ENCODE measurements around the gene CWH43. TPM values are rescaled to one million over a fixed set of nuclear protein-coding genes. Genes with fewer than 3 reads are reported as not detected.
"Not testable (repeated sequence)": the region's sequence is repeated elsewhere in the genome, so short reads cannot be mapped to it uniquely, and the experiment has no call there.

CWH43 gene
- total RNA-seq, 4 donors from 2014 or later = not detected

GRCh38 chr4:49036528-49036927, 50.5 kb downstream of the CWH43 start:
- Histone ChIP-seq H3K4me1 (no peaks in the 10 kb centered on the region), H3K4me3 (no peak overlapping the region), H3K27ac (no peak overlapping the region), H3K36me3 (no peaks in the 10 kb centered on the region), H3K27me3 (no peaks in the 10 kb centered on the region), H3K9me3 (peaks cover 0 to under 1% (median 0%) of the 10 kb centered on the region in 4 donors)
- 33 to 44% methylated on average over 3 of the region's 3 CpGs for WGBS, 2 donors
- DNase-seq (ENCODE audit: low spot score in 2 of 2) = no peak
- no peak for TF ChIP-seq EP300 (IDR thresholded peaks at IDR 0.05)
- TF ChIP-seq, protein P1, sequence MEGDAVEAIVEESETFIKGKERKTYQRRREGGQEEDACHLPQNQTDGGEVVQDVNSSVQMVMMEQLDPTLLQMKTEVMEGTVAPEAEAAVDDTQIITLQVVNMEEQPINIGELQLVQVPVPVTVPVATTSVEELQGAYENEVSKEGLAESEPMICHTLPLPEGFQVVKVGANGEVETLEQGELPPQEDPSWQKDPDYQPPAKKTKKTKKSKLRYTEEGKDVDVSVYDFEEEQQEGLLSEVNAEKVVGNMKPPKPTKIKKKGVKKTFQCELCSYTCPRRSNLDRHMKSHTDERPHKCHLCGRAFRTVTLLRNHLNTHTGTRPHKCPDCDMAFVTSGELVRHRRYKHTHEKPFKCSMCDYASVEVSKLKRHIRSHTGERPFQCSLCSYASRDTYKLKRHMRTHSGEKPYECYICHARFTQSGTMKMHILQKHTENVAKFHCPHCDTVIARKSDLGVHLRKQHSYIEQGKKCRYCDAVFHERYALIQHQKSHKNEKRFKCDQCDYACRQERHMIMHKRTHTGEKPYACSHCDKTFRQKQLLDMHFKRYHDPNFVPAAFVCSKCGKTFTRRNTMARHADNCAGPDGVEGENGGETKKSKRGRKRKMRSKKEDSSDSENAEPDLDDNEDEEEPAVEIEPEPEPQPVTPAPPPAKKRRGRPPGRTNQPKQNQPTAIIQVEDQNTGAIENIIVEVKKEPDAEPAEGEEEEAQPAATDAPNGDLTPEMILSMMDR (IDR thresholded peaks at IDR 0.05) = no peak
- TF ChIP-seq POLR2A (IDR thresholded peaks at IDR 0.05) = no peak

DNA sequence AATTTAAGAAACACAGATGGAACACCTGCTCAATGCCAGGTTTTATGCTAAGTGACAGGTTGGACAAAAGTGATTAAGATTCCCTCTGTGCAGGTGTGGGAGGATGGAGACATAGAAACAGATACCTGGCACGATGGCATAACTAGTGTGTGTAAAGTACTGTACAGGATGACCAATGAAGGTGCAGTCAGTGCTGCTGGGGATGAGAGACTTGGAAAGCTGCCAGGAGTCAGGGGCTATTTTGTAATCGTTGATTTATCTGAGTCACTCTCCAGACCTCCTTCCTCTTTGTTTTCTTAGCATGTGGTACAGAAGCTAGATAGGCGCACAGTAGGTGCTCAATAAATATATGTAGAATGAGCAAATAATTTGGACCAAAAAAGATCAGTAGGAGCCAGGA, 58.2 kb downstream of the CWH43 start:
- H3K9me3 ChIP-seq = peaks cover 0 to 4% (median 0%) of the 10 kb centered on the region in 4 donors
- no peaks in the 10 kb centered on the region for H3K36me3 ChIP-seq
- 68 to 73% methylated on average over 3 of the region's 3 CpGs for WGBS, 2 donors
- no peak overlapping the region for H3K4me3 ChIP-seq
- H3K4me1 ChIP-seq = no peaks in the 10 kb centered on the region
- H3K27ac ChIP-seq = no peak overlapping the region
- no peaks in the 10 kb centered on the region for H3K27me3 ChIP-seq
- no peak for DNase-seq (ENCODE audit: low spot score in 2 of 2)
- TF ChIP-seq, protein P1 (IDR thresholded peaks at IDR 0.05) = no peak
- TF ChIP-seq EP300 (IDR thresholded peaks at IDR 0.05) = no peak
- TF ChIP-seq POLR2A (IDR thresholded peaks at IDR 0.05) = no peak

DNA sequence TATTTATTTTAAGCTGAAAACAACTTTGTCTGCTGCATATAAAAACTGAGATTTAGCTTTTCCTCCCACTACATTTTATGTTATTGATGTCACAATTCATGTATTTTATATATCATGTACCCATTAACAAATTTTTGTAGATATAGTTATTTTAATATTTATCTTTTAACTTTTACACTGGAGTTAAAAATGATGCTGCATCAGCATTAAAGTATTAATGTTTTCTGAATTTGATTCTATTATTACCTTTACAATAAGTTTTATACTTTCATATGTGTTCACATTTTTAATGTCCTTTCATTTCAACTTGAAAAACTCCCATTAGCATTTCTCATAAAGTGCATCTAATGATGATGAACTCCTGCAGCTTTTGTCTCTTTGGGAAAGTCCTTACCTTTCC, 72.2 kb downstream of the CWH43 start:
- no peaks in the 10 kb centered on the region for H3K27me3 ChIP-seq
- TF ChIP-seq, protein P1 (IDR thresholded peaks at IDR 0.05) = no peak
- TF ChIP-seq EP300 (IDR thresholded peaks at IDR 0.05) (no peak), POLR2A (IDR thresholded peaks at IDR 0.05) (no peak)
- H3K4me3 ChIP-seq = no peak overlapping the region
- no peaks in the 10 kb centered on the region for H3K4me1 ChIP-seq
- H3K9me3 ChIP-seq = peaks cover 0 to 38% (median 5%) of the 10 kb centered on the region in 4 donors
- H3K36me3 ChIP-seq = no peaks in the 10 kb centered on the region
- DNase-seq (ENCODE audit: low spot score in 2 of 2) = no peak
- no peak overlapping the region for H3K27ac ChIP-seq

- Histone ChIP-seq H3K4me3 (no peak overlapping the region), H3K27ac (no peak overlapping the region), H3K9me3 (peaks cover 0 to 18% (median 3%) of the 10 kb centered on the region in 4 donors), H3K36me3 (no peaks in the 10 kb centered on the region), H3K27me3 (no peaks in the 10 kb centered on the region), H3K4me1 (no peaks in the 10 kb centered on the region)
- DNase-seq (ENCODE audit: low spot score in 2 of 2) = no peak
- 31 to 43% methylated on average over 2 of the region's 2 CpGs for WGBS, 2 donors
- TF ChIP-seq EP300 (IDR thresholded peaks at IDR 0.05) (no peak), POLR2A (IDR thresholded peaks at IDR 0.05) (no peak)
- TF ChIP-seq, protein P1 (IDR thresholded peaks at IDR 0.05) = no peak
Measured at GRCh38 chr4:49063670-49064069, 77.6 kb downstream of the CWH43 start.

DNA sequence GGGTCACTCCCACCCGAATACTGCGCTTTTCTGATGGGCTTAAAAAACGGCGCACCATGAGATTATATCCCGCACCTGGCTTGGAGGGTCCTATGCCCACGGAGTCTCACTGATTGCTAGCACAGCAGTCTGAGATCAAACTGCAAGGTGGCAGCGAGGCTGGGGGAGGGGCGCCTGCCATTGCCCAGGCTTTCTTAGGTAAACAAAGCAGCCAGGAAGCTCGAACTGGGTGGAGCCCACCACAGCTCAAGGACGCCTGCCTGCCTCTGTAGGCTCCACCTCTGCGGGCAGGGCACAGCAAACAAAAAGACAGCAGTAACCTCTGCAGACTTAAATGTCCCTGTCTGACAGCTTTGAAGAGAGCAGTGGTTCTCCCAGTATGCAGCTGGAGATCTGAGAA, 86.1 kb downstream of the CWH43 start:
- H3K4me3 ChIP-seq; H3K9me3 ChIP-seq; H3K27ac ChIP-seq; DNase-seq (ENCODE audit: low spot score in 2 of 2); H3K36me3 ChIP-seq; H3K4me1 ChIP-seq; H3K27me3 ChIP-seq: not testable (repeated sequence)
- WGBS, 2 donors = 74 to 84% methylated on average over 11 of the region's 11 CpGs

- H3K9me3 ChIP-seq = peaks cover 0 to 51% (median 0%) of the 10 kb centered on the region in 4 donors
- 58 to 61% methylated on average over 7 of the region's 7 CpGs for WGBS, 2 donors
- not testable (repeated sequence) for H3K4me3 ChIP-seq; H3K27ac ChIP-seq; H3K4me1 ChIP-seq; H3K36me3 ChIP-seq; H3K27me3 ChIP-seq; DNase-seq (ENCODE audit: low spot score in 2 of 2)
Measured at GRCh38 chr4:49091883-49092282, 105.8 kb downstream of the CWH43 start.

DNA sequence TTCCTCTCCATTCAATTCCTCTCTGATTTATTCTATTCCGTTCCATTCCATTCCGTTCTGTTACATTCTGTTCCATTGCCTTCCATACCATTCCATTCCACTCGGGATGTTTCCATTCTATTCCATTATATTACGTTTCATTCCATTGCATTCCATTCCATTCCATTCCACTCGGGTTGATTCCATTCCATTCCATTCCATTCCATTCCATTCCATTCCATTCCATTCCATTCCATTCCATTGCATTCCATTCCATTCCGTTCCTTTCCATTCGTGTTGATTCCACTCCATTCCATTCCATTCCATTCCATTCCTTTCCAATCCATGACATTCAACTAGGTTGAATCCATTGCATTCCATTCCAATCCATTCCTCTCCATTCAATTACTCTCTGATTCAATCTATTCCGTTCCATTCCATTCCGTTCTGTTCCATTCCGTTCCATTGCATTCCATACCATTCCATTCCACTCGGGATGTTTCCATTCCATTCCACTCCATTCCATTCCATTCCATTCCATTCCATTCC, 106.6 kb downstream of the CWH43 start:
- not testable (repeated sequence) for H3K4me1 ChIP-seq; H3K4me3 ChIP-seq; H3K36me3 ChIP-seq; DNase-seq (ENCODE audit: low spot score in 2 of 2); H3K27ac ChIP-seq; H3K27me3 ChIP-seq
- H3K9me3 ChIP-seq = peaks cover 0 to 55% (median under 1%) of the 10 kb centered on the region in 4 donors
- 64 to 67% methylated on average over 11 of the region's 11 CpGs for WGBS, 2 donors

- H3K4me1 ChIP-seq; DNase-seq (ENCODE audit: low spot score in 2 of 2); H3K27me3 ChIP-seq; H3K27ac ChIP-seq; H3K36me3 ChIP-seq; H3K4me3 ChIP-seq: not testable (repeated sequence)
- H3K9me3 ChIP-seq = peaks cover 0 to 62% (median 7%) of the 10 kb centered on the region in 4 donors
- WGBS, 2 donors = 60 to 69% methylated on average over 11 of the region's 11 CpGs
Measured at GRCh38 chr4:49096215-49096614, 110.1 kb downstream of the CWH43 start.

- peaks cover 0 to 61% (median 7%) of the 10 kb centered on the region in 4 donors for H3K9me3 ChIP-seq
- H3K4me1 ChIP-seq; H3K27me3 ChIP-seq; H3K36me3 ChIP-seq; H3K4me3 ChIP-seq; DNase-seq (ENCODE audit: low spot score in 2 of 2); H3K27ac ChIP-seq: not testable (repeated sequence)
- 56 to 63% methylated on average over 8 of the region's 8 CpGs for WGBS, 2 donors
Measured at GRCh38 chr4:49096627-49097026, 110.6 kb downstream of the CWH43 start.
